Measurements from ENCODE around the gene PCDHGC3. TPM values are rescaled to one million over a fixed set of nuclear protein-coding genes. Genes with fewer than 3 reads are reported as not detected.

The PCDHGC3 gene
- polyA plus RNA-seq, 6 donors from 2014 or later = 0.35 to 0.86 (median 0.61) TPM; not detected in 3

DNA sequence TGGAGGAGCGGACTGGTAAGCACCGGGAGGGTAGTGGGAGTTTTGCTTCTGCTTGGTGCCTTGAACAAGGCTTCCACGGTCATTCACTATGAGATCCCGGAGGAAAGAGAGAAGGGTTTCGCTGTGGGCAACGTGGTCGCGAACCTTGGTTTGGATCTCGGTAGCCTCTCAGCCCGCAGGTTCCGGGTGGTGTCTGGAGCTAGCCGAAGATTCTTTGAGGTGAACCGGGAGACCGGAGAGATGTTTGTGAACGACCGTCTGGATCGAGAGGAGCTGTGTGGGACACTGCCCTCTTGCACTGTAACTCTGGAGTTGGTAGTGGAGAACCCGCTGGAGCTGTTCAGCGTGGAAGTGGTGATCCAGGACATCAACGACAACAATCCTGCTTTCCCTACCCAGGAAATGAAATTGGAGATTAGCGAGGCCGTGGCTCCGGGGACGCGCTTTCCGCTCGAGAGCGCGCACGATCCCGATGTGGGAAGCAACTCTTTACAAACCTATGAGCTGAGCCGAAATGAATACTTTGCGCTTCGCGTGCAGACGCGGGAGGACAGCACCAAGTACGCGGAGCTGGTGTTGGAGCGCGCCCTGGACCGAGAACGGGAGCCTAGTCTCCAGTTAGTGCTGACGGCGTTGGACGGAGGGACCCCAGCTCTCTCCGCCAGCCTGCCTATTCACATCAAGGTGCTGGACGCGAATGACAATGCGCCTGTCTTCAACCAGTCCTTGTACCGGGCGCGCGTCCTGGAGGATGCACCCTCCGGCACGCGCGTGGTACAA is 556 bp downstream of the PCDHGC3 start:
- peaks cover 50 to 84% (median 68%) of the 10 kb centered on the region in 3 donors for H3K27me3 Mint-ChIP-seq
- H3K9me3 Mint-ChIP-seq = peaks cover 0 to 8% (median 0%) of the 10 kb centered on the region in 7 donors
- H3K4me3 Mint-ChIP-seq = peak overlapping the region; percentile 86 to 95 (median 90)
- ATAC-seq (ENCODE audit: low read depth in 2 of 2) = peak in 1 of 2 donors; percentile 23
- no peak for DNase-seq
- peak overlapping the region in 4 of 6 donors; percentile 23 to 90 (median 87) for H3K27ac Mint-ChIP-seq
- peaks cover 15 to 26% (median 24%) of the 10 kb centered on the region in 3 donors for H3K4me1 Mint-ChIP-seq
- H3K36me3 Mint-ChIP-seq = no peaks in the 10 kb centered on the region

GRCh38 chr5:141477044-141477575 is 1.3 kb downstream of the PCDHGC3 start:
- Mint-ChIP-seq H3K27me3 (peaks cover 51 to 88% (median 69%) of the 10 kb centered on the region in 3 donors), H3K27ac (no peak overlapping the region), H3K4me3 (peak overlapping the region in 7 of 8 donors; percentile 4 to 95 (median 91)), H3K9me3 (peaks cover 0 to 8% (median 0%) of the 10 kb centered on the region in 7 donors), H3K36me3 (no peaks in the 10 kb centered on the region), H3K4me1 (peaks cover 15 to 26% (median 24%) of the 10 kb centered on the region in 3 donors)
- DNase-seq (no peak), ATAC-seq (ENCODE audit: low read depth in 2 of 2) (no peak)

DNA sequence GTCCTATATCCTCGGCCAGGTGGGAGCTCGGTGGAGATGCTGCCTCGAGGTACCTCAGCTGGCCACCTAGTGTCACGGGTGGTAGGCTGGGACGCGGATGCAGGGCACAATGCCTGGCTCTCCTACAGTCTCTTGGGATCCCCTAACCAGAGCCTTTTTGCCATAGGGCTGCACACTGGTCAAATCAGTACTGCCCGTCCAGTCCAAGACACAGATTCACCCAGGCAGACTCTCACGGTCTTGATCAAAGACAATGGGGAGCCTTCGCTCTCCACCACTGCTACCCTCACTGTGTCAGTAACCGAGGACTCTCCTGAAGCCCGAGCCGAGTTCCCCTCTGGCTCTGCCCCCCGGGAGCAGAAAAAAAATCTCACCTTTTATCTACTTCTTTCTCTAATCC is 2.0 kb downstream of the PCDHGC3 start:
- Mint-ChIP-seq H3K4me1 (peaks cover 15 to 26% (median 24%) of the 10 kb centered on the region in 3 donors), H3K27ac (peak overlapping the region in 1 of 6 donors; percentile 68), H3K36me3 (no peaks in the 10 kb centered on the region), H3K4me3 (peak overlapping the region in 3 of 8 donors; percentile 31 to 94 (median 59)), H3K27me3 (peaks cover 57 to 91% (median 76%) of the 10 kb centered on the region in 3 donors), H3K9me3 (peaks cover 0 to 8% (median 0%) of the 10 kb centered on the region in 7 donors)
- DNase-seq (no peak), ATAC-seq (ENCODE audit: low read depth in 2 of 2) (no peak)

GRCh38 chr5:141478321-141478945 is 2.7 kb downstream of the PCDHGC3 start:
- peaks cover 55 to 91% (median 79%) of the 10 kb centered on the region in 3 donors for H3K27me3 Mint-ChIP-seq
- no peak for DNase-seq
- H3K4me3 Mint-ChIP-seq = peak overlapping the region in 2 of 8 donors; percentile 31 to 94
- H3K9me3 Mint-ChIP-seq = peaks cover 0 to 8% (median 0%) of the 10 kb centered on the region in 7 donors
- peaks cover 15 to 26% (median 24%) of the 10 kb centered on the region in 3 donors for H3K4me1 Mint-ChIP-seq
- no peak overlapping the region for H3K27ac Mint-ChIP-seq
- H3K36me3 Mint-ChIP-seq = no peaks in the 10 kb centered on the region
- ATAC-seq (ENCODE audit: low read depth in 2 of 2) = no peak

- Mint-ChIP-seq H3K4me1 (peaks cover 23 to 35% (median 31%) of the 10 kb centered on the region in 3 donors), H3K27ac (no peak overlapping the region), H3K4me3 (no peak overlapping the region), H3K27me3 (peaks cover 59 to 91% (median 84%) of the 10 kb centered on the region in 3 donors), H3K9me3 (peaks cover 0 to 8% (median 0%) of the 10 kb centered on the region in 7 donors), H3K36me3 (no peaks in the 10 kb centered on the region)
- ATAC-seq (ENCODE audit: low read depth in 2 of 2) = no peak
- DNase-seq = no peak
Measured at GRCh38 chr5:141479776-141480175, 4.0 kb downstream of the PCDHGC3 start.

DNA sequence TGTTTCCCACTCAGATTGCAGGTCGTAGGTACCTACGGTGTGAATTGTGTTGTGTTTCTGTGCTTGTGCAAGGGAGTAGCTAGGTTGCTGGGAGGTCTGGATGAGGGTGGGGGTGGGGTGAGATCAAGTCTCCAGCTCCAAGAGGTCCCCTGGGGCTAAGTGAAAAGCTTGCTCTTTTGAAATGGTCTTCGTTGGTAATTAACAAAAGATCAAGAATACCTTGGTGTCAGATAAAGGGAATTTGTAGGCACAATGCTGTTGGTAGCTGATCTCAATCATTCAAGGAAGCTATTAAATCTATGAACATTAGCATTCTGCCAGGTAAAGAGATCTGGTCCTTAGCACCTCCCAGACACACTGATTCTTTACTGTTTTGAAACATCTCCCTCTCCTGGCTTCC is 8.1 kb downstream of the PCDHGC3 start:
- H3K4me1 Mint-ChIP-seq = peaks cover 9 to 25% (median 13%) of the 10 kb centered on the region in 3 donors
- no peak overlapping the region for H3K27ac Mint-ChIP-seq
- DNase-seq (no peak), ATAC-seq (ENCODE audit: low read depth in 2 of 2) (no peak)
- H3K9me3 Mint-ChIP-seq = peaks cover 0 to 5% (median 2%) of the 10 kb centered on the region in 7 donors
- peaks cover 56 to 93% (median 76%) of the 10 kb centered on the region in 3 donors for H3K27me3 Mint-ChIP-seq
- H3K4me3 Mint-ChIP-seq = no peak overlapping the region
- no peaks in the 10 kb centered on the region for H3K36me3 Mint-ChIP-seq

GRCh38 chr5:141484310-141484640 is 8.5 kb downstream of the PCDHGC3 start:
- H3K36me3 Mint-ChIP-seq = no peaks in the 10 kb centered on the region
- H3K4me1 Mint-ChIP-seq = peaks cover 9 to 25% (median 13%) of the 10 kb centered on the region in 3 donors
- H3K27ac Mint-ChIP-seq = no peak overlapping the region
- peak overlapping the region in 5 of 8 donors; percentile 57 to 85 (median 65) for H3K4me3 Mint-ChIP-seq
- peaks cover 0 to 5% (median 2%) of the 10 kb centered on the region in 7 donors for H3K9me3 Mint-ChIP-seq
- ATAC-seq (ENCODE audit: low read depth in 2 of 2) (no peak), DNase-seq (no peak)
- peaks cover 60 to 96% (median 79%) of the 10 kb centered on the region in 3 donors for H3K27me3 Mint-ChIP-seq

DNA sequence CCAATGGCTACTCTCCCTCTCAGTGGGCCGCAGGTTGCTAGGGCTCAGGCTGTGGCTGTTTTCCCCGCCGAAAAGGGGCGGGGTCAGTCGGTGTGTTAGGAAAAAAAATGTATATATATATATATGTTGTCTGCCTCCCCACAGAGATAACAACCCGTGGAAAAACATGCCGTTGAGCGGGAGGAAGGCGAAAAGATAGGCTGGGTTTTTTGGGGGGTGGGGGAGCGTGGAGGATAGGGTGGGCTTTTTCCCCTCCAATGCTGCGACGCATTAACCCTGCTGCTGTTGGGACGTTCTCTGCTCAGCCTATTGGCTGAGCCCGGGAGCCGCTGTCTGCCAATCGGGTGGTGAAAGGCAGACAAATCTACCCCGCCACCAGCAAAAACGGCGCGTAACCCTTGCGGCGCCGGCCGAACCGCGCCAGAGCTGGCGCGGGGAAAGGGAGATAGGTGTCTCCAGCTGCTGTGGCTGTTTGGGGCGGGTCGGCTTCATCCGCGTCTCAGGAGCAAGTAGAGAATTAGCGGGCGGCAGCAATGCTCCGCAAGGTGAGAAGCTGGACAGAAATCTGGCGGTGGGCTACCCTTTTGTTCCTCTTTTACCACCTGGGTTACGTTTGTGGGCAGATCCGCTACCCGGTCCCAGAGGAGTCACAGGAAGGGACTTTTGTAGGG is 9.0 kb downstream of the PCDHGC3 start, which contains the start of gene PCDHGC4:
PCDHGC4 (plus strand) TSS at position 390 of the 671 bp plus-strand sequence; CDS start at position 534, 144 bp downstream.
- Mint-ChIP-seq H3K9me3 (peaks cover 0 to 5% (median 2%) of the 10 kb centered on the region in 7 donors), H3K4me3 (peak within 1 kb of the TSS in 7 of 8 donors; percentile 57 to 85 (median 71)), H3K4me1 (peaks cover 9 to 25% (median 13%) of the 10 kb centered on the region in 3 donors), H3K27me3 (peaks cover 61 to 96% (median 79%) of the 10 kb centered on the region in 3 donors), H3K36me3 (no peaks in the 10 kb centered on the region), H3K27ac (no peak within 1 kb of the TSS)
- DNase-seq (no peak), ATAC-seq (ENCODE audit: low read depth in 2 of 2) (peak; percentile 14)

- Mint-ChIP-seq H3K36me3 (peaks cover under 1 to 3% of the 10 kb centered on the region in 2 donors), H3K9me3 (peaks cover 0 to 5% (median 2%) of the 10 kb centered on the region in 7 donors), H3K4me1 (peaks cover 9 to 25% (median 13%) of the 10 kb centered on the region in 3 donors), H3K4me3 (peak overlapping the region in 6 of 8 donors; percentile 57 to 85 (median 66)), H3K27me3 (peaks cover 66 to 96% (median 82%) of the 10 kb centered on the region in 3 donors), H3K27ac (no peak overlapping the region)
- DNase-seq (no peak), ATAC-seq (ENCODE audit: low read depth in 2 of 2) (no peak)
Measured at GRCh38 chr5:141485321-141486055, 9.7 kb downstream of the PCDHGC3 start.

- peaks cover 12 to 29% (median 13%) of the 10 kb centered on the region in 3 donors for H3K4me1 Mint-ChIP-seq
- ATAC-seq (ENCODE audit: low read depth in 2 of 2) (no peak), DNase-seq (no peak)
- peaks cover 72 to 96% (median 82%) of the 10 kb centered on the region in 3 donors for H3K27me3 Mint-ChIP-seq
- peak overlapping the region in 3 of 8 donors; percentile 26 to 51 (median 35) for H3K4me3 Mint-ChIP-seq
- peaks cover 6 to 9% of the 10 kb centered on the region in 2 donors for H3K36me3 Mint-ChIP-seq
- H3K27ac Mint-ChIP-seq = no peak overlapping the region
- peaks cover 0 to 5% (median 0%) of the 10 kb centered on the region in 7 donors for H3K9me3 Mint-ChIP-seq
Measured at GRCh38 chr5:141486091-141486490, 10.3 kb downstream of the PCDHGC3 start.

DNA sequence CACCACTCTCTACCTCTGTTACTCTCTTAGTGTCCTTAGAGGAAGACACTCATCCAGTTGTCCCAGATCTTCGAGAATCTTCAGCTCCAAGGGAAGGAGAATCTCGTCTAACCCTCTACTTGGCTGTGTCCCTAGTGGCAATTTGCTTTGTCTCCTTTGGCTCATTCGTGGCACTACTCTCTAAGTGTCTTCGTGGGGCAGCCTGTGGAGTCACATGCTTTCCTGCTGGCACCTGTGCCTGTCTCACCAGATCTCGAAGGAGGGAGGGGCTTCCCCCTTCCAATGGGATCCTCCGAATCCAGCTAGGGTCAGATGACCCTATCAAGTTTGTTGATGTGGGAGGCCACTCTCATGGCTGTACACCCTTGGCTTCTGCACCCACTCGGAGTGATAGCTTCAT is 11.4 kb downstream of the PCDHGC3 start:
- H3K36me3 Mint-ChIP-seq = peaks cover 7 to 9% of the 10 kb centered on the region in 2 donors
- peaks cover 73 to 96% (median 86%) of the 10 kb centered on the region in 3 donors for H3K27me3 Mint-ChIP-seq
- ATAC-seq (ENCODE audit: low read depth in 2 of 2) (no peak), DNase-seq (no peak)
- H3K4me1 Mint-ChIP-seq = peaks cover 17 to 35% (median 18%) of the 10 kb centered on the region in 3 donors
- peaks cover 0 to 5% (median 0%) of the 10 kb centered on the region in 7 donors for H3K9me3 Mint-ChIP-seq
- peak overlapping the region in 2 of 6 donors; percentile 8 to 16 for H3K27ac Mint-ChIP-seq
- H3K4me3 Mint-ChIP-seq = peak overlapping the region in 2 of 8 donors; percentile 21 to 50
